GM10847 (cell line): Measurements from ENCODE around the gene TRIM17.

Source experiments
- POLR2A ChIP-seq: IDR thresholded peaks from 2 replicates; pipeline ENCODE4 v1.6.1; 2011; ENCODE audit not compliant: insufficient read length; ENCODE audit errors: extremely low read depth

The TRIM17 gene

DNA sequence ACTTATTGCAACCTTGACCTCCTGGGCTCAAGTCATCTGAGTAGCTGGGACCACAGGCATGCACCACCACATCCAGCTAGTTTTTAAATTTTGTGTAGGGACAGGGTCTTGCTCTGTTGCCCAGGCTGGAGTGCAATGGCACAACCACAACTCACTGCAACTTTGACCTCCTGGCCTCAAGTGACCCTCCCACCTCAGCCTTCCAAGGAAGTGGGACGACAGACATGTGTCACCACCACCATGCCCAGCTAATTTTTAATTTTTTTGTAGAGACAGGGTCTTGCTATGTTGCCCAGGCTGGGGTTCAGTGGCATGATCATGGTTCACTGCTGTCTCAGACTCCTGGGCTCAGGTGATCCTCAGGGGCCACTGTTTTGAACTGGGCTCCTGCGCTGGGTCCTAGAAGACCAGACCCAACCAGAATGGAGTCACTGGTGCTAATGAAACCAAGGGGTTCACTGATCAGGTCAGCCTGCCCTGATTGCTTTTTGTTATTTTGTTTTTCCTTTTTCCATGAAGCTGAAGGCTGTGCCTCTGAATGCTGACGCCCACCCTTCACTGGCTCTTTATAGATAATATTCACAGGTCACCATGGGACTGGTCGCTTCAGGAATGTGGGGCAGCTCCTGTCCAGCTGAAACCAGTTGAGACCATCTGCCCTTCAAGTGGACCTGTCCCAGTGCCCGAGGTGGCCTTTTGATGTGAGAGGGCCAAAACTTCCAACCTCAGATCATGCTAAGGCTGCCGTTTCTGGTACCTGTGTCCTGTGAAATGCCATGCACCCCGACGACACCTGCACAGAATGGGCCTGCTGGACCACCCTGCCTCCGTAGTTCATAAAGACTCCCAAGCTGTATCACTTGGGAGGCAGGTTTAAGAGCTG, 4.9 kb downstream of the TRIM17 start:
- no peak for TF ChIP-seq POLR2A

- no peak for TF ChIP-seq POLR2A
Measured at GRCh38 chr1:228411121-228411520, 5.5 kb downstream of the TRIM17 start.

DNA sequence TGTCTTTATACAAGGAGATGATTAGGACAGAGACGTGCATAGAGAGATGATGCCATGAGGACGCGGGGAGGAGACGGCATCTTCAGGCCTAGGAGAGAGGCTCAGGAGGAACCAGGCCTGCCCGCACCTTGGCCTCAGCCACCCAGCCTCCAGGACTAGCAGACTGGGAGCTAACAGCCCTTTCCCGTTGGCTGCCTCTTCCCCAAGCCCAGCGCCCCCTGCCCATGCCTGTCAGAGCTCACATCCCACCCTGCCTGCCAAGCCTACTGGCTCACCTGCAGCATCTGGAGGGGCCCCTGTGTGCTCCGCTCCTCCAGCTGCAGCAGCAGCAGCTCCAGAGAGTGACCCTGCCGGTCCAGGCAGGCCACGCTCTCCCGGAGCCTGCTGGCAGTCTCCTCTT, 6.0 kb downstream of the TRIM17 start:
- TF ChIP-seq POLR2A = no peak

GRCh38 chr1:228410015-228410414, 6.6 kb downstream of the TRIM17 start:
- no peak for TF ChIP-seq POLR2A

DNA sequence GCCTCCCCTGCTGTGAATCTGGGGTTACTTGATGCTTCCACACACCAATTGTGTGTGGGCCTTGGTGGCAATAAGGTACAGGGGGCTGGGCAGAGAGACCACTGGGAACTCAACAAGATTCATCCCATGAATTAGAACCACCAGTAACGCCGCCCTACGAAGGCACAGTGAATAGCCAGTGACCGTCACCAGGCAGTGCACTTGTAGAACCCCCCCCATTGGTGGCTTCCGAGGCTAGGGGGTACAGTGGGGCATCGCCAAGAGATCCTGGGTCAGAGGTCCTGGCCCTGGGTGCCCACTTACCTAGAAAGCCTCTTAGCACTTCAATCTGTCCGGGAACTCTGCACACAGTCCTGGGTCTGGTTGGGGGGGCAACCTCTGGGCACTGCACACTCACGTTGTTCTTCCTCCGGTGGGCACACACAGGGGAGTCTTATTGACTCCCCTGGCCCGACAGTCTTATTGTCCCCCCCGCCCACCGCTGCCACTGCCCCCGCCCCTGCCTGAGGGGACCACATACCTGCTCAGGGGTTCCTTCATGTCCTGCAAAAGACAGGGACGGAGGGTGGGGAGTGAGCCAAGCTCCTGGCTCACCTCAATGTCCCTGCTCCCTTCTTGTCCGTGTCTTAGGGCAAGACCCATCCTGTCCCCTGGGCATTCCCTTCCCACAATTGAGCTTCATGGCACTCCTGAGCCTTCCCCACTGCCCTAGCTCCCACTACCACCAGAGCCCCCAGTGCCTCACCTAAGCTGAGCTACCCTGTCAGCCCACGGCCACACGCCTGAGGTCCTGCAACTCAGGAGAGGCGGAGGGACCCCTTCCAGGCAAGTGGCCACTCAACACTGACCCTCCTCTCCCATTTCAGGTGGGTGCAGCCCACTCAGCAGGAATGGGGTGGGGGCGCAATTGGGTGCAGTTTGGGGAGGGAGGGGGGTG, 7.5 kb downstream of the TRIM17 start:
- no peak for TF ChIP-seq POLR2A

GRCh38 chr1:228408041-228408868, 8.4 kb downstream of the TRIM17 start:
- TF ChIP-seq POLR2A = no peak

DNA sequence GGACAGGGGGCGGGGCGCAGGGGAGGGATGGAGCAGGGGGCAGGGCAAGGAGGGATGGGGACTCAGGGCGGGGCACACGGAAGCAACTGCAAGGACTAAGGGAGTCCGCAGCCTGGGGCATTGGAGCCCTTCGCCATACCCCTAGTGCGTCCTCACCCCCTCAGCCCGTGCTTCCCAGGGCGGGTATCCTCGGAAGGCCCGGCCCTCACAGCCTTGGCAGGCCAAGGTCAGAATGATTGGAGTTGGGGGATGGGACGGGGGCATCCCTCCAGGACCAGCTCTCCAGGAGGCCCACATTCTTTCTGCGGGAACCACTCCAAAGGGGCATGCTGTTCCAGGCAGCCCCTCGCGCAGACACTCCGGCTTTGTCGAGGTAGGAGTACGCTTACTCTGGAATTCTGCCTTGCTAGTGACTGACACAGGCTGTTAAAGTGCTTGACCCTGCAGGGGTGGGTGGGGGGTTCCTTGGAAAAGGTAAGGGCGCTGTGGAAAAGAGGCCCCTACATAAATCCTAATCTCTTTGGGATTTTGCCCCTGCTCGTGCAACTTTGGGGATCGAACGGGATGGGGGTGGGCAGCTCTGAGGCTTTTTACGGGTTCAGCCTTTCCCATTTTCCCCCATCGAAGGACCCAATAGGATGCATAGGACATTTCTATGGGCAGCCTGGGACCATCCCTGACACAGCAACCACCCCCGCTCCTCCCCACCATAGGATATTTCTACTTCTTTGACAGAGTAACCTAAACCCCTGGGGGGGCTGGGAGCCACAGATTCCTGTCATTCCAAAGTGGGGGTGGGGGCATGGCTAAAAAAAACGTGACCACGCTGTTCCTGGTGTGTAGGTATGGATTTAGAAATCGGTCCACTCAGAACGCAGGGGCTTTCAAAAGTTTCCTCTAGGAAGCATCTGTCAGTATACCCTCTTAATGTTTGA, 9.3 kb downstream of the TRIM17 start:
- no peak for TF ChIP-seq POLR2A

GRCh38 chr1:228405979-228406228, 10.8 kb downstream of the TRIM17 start:
- no peak for TF ChIP-seq POLR2A

DNA sequence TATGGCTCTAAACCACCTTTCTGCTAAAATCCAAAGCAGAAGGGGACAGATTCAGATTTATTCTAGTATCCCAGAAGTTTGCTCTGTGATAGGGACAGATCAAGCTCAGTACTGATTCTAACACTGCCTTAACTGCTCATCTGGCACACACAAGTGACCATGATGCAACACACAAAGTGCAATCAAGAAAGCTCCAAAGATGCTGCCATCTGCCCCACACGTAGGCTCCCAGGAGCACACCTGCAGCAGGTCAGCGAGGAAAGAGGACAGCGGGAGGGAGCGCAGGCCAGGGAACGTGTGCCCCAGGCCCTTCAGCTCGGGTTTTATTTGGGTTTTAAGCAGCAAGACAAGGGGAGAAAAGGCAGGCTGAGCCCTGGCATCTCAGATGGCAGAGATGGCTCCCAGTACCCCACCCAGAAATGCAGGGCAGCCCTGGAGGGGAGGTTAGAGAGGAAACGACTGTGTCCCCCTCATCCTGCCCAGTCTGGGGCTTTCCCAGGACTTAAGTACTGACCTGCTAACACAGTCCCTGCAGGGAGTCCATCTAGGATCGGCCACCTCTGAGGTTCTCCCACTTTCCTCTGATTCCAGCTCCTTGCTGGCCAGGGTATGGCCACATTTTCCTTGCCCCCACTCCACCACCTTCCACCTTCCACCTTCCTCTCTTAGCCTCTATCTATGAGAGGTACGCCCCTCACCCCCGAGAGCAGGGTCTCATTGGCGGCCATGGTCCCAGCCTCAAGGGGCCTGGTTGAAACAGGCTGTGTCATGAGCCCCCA, 11.3 kb downstream of the TRIM17 start:
- no peak for TF ChIP-seq POLR2A

- TF ChIP-seq POLR2A = no peak
Measured at GRCh38 chr1:228404107-228404720, 12.4 kb downstream of the TRIM17 start.

- no peak for TF ChIP-seq POLR2A
Measured at GRCh38 chr1:228403231-228403631, 13.4 kb downstream of the TRIM17 start.

- TF ChIP-seq POLR2A = no peak
Measured at GRCh38 chr1:228402641-228403025, 14.0 kb downstream of the TRIM17 start.
